ENCODE measurements around the gene ASPHD2. TPM values are rescaled to one million over a fixed set of nuclear protein-coding genes. Genes with fewer than 3 reads are reported as not detected.

ASPHD2 gene
- total and polyA plus RNA-seq, 2 of the 13 experiments (the other 11 are each of a cell fraction or from before 2014, with no cell fraction given): 0.04 TPM

DNA sequence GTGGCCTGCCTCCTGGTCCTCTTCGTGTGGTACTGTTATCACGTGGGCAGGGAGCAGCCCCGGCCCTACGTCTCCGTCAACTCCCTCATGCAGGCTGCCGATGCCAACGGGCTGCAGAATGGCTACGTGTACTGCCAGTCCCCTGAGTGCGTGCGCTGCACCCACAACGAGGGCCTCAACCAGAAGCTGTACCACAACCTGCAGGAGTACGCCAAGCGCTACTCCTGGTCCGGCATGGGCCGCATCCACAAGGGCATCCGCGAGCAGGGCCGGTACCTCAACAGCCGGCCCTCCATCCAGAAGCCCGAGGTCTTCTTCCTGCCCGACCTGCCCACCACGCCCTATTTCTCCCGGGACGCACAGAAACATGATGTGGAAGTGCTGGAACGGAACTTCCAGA, 4.7 kb downstream of the ASPHD2 start (continued):
- TF ChIP-seq, protein P1, sequence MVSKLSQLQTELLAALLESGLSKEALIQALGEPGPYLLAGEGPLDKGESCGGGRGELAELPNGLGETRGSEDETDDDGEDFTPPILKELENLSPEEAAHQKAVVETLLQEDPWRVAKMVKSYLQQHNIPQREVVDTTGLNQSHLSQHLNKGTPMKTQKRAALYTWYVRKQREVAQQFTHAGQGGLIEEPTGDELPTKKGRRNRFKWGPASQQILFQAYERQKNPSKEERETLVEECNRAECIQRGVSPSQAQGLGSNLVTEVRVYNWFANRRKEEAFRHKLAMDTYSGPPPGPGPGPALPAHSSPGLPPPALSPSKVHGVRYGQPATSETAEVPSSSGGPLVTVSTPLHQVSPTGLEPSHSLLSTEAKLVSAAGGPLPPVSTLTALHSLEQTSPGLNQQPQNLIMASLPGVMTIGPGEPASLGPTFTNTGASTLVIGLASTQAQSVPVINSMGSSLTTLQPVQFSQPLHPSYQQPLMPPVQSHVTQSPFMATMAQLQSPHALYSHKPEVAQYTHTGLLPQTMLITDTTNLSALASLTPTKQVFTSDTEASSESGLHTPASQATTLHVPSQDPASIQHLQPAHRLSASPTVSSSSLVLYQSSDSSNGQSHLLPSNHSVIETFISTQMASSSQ (IDR thresholded peaks at IDR 0.05; ENCODE audit: low read depth): no peak
- TF ChIP-seq, protein P1 (CRISPR knock-in tag; IDR thresholded peaks at IDR 0.05; ENCODE audit: borderline replicate concordance): no peak
- TF ChIP-seq SP1 (IDR thresholded peaks at IDR 0.05): no peak
- TF ChIP-seq SP1 (CRISPR knock-in tag; IDR thresholded peaks at IDR 0.05): no peak
- TF ChIP-seq HDAC2 (CRISPR knock-in tag; IDR thresholded peaks at IDR 0.05): no peak
- TF ChIP-seq, protein P2, sequence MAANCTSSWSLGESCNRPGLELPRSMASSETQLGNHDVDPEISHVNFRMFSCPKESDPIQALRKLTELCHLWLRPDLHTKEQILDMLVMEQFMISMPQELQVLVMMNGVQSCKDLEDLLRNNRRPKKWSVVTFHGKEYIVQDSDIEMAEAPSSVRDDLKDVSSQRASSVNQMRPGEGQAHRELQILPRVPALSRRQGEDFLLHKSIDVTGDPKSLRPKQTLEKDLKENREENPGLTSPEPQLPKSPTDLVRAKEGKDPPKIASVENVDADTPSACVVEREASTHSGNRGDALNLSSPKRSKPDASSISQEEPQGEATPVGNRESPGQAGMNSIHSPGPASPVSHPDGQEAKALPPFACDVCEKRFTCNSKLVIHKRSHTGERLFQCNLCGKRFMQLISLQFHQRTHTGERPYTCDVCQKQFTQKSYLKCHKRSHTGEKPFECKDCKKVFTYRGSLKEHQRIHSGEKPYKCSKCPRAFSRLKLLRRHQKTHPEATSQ (CRISPR knock-in tag; IDR thresholded peaks at IDR 0.05; ENCODE audit: borderline replicate concordance): no peak

DNA sequence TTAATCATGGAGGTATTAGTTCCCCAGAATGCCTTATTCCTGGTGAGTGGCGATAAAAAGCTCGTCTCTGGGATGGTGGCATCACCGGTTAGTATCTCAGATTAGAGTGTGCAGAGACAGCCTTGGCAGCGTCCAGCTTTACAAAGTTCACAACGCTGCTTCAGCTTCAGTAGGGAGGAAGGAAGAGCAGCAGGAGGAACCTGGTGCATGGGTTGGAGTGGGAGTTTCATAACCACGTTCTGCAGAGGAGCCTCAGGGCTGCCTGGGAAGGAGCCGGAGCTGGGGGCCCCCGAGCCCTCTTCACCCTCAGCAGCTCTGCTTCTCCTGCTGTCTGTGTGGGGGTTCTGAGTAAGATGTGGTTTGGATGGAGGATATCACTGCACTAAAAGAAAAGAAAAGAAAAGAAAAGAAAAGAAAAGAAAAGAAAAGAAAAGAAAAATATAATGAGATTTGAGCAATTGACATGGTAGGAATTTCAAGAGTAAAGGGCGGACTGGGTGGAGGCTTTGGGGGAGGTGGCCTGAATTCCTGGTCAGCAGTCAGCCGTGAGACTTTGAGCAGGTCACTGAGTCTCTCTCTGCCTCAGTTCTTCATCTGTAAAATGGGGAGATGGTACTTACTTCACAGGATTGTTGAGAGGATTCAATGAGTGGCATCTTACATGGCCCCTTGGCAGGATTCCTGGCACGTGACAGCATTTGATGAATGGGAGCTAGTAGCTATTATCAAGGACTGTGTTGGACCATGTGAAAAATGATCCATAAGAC, 6.5 kb downstream of the ASPHD2 start:
- Histone ChIP-seq H2AFZ (ENCODE audit: low read length) (no peak overlapping the region), H3K27ac (ENCODE audit: extremely low read length, insufficient read depth, low read length) (no peak overlapping the region), H3K27me3 (ENCODE audit: control insufficient read depth in 1 of 2, insufficient read depth in 2 of 2, low read length in 2 of 2) (peaks cover 5 to 62% of the 10 kb centered on the region in 2 experiments), H3K36me3 (replicated peaks in 1 of 2; ENCODE audit: control insufficient read depth in 1 of 2, insufficient read depth in 2 of 2, low read length in 2 of 2) (no peaks in the 10 kb centered on the region), H3K4me2 (ENCODE audit: low read depth, low read length) (no peak overlapping the region), H4K20me1 (ENCODE audit: insufficient read depth, low read length) (no peaks in the 10 kb centered on the region), H3K9me3 (ENCODE audit: low read length) (no peaks in the 10 kb centered on the region), H3K4me1 (ENCODE audit: insufficient read depth, low read length) (no peaks in the 10 kb centered on the region), H3K4me3 (replicated peaks in 1 of 3; ENCODE audit: insufficient read depth in 1 of 3, low read depth in 2 of 3, low read length in 3 of 3) (no peak overlapping the region), H3K79me2 (ENCODE audit: insufficient read depth, low read length) (no peaks in the 10 kb centered on the region), H3K9ac (ENCODE audit: insufficient read depth, low read depth, low read length) (no peak overlapping the region)
- in situ Hi-C loops (cut with HindIII; ENCODE audit: extremely low pct_ligation_motif_present, low pct_unique_long_range_greater_than_20kb): no loop called here
- CTCF ChIA-PET (ENCODE audit: low intra/inter-chr PET ratio, low total read pairs): no interaction called here
- no peak for DNase-seq (ENCODE audit: low spot score)
- no TSS peak for BruUV-seq (replicated peaks)
- WGBS (ENCODE audit: low lambda C conversion rate): 21% methylated on average over 11 of the region's 11 CpGs
- TF ChIP-seq ZBTB7A (CRISPR knock-in tag; IDR thresholded peaks at IDR 0.05) (no peak), ZNF629 (CRISPR knock-in tag; conservative IDR thresholded peaks at IDR 0.05) (peak; percentile 35; the same call in 1 of the 2 replicates)
- no peak for FAIRE-seq
- no peak for ATAC-seq
- POLR2A ChIA-PET: no interaction called here
- intact Hi-C loops (cut with micrococcal nuclease; ENCODE audit: unreplicated experiment): no loop called here

Data from HepG2 (cell line).